NCI-H748 treated with DMSO at 0.1 percent for 48 hours (cell line): Measurements from ENCODE around the gene RPRD1B.

Experiments used
- DNase-seq: peaks from one replicate; lab custom pipeline; 2025; lab: John Stamatoyannopoulos, UW

The RPRD1B gene

DNA sequence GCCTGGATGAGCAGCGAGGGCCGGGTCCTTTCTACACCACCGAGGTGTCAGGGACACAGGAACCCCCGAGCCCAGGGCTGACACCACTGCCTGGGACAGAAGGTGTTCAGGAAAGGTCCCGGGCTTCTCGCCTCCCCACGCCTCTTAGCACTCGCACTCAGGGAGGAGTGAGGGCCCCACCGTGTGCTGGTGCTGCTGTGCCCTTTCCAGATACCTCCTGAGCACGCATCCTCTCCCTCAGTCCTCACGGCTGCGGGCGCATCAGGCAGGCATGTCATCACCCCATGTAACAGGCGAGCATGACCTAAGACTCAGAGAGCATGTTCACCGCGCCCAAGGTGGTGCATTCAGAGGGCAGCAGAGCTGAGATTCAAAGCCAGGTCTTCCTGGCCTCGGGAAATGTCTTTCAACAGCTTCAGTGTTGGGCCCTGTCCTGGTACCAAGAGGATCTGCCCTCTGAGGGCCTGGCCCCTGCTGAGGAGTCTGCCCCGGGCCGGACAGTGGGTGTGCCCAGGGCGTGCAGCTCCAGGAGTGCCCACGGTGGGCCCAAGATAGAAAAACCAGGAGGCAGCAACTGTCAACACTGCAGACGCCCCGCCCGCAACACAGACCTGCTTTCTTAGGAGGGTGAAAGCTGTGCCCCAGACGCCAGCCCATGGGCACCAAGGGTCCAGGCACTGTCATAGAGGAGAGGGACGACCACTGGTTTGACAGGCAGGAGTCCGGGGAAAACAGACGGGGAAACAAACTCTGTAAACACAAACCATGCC, 102.3 kb downstream of the RPRD1B start:
- no peak for DNase-seq

DNA sequence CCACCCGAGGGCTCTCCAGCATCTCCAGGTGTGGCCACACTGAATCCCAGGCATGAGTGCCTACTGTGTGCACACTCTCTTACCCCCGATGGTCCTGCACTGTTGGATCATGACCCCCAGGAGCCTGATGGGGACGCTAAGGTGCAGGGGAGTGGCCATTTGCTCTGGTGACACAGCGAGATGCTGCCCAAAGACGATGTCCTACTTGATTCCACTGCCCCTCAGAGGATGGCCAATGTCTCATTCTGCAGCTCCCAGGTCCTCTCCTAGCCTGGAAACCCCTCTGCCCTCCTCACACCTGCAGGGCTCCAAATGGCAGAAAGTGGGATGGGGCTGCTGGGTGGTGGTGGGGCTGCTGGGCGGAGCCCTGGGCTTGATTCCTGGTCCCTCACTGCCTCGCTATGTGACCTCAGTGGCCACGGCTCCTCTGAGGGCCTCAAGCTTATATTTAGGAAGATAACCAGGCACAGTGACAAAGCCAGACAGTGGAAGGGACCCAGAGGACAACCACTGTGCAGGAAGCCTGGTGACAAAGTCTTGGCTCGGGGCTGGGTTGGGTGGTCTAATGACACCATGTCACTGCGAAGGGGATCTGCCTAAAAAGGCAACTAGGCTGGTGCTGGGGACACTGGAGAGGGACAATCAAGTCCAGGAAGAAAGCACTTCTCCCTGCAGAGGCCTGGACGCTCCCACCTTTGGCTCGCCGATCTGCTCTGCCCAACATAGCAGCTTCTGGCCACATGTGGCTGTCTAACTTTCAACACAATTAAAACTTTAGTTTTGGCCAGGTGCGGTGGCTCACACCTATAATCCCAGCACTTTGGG, 103.1 kb downstream of the RPRD1B start:
- no peak for DNase-seq

DNA sequence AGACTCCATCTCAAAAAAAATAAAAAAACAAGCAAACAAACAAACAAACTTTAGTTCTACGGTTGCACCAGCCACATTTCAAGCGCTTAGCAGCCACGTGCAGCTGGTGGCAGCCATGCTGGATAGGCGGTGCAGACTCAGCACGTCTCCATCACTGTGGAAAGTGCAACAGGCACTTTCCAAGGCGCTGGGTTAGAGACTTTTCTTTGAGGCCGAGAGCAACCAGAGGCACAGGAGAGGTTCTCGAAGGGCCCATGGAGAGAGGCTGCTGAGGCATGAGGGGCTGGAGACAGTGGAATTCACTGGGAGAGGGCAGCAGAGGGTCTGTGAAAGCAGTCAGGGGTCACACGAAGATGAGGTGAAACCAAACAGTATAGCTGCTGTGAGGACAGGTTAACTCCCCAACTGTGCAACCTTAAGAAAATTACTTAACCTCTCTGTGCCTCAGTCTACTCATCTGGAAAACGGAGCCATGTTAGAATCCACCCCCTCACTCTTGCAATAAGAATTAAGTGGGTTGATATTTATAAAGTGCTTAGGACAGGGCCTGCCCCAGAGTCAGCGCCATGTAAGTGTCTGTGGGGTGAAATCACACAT, 104.0 kb downstream of the RPRD1B start:
- DNase-seq = no peak

DNA sequence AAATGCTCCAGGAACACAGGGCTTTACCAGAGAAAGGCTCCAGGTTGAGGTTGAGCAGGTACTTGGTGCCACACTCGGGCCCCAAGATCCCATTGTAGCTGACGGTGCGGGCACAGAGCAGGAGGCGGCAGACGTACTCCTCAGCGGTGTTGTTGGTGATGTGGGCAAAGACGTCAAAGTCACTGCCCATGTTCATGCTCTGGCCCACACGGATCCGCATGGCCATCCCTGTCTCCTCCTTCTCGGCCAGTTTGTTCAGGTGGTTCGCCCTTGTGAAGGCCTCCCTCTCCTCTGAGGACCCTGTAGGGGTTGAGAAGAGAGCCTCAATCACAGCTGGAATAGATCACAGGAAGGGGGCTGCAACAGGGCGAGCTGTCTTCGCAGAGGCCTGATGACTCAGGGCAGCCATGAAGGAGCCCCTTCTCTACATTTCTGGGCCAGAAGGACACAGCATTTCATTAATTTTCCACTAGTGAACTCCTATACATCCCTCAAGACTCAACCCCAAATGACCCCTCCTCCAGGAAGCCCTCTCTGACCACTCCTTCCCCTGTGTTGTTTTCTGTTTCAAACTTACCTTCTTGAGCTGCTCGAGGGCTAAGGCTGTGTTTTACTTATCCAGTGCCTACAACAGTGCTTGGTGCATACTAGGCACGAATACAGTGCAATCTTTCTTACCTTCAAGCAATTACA, 104.7 kb downstream of the RPRD1B start:
- no peak for DNase-seq

DNA sequence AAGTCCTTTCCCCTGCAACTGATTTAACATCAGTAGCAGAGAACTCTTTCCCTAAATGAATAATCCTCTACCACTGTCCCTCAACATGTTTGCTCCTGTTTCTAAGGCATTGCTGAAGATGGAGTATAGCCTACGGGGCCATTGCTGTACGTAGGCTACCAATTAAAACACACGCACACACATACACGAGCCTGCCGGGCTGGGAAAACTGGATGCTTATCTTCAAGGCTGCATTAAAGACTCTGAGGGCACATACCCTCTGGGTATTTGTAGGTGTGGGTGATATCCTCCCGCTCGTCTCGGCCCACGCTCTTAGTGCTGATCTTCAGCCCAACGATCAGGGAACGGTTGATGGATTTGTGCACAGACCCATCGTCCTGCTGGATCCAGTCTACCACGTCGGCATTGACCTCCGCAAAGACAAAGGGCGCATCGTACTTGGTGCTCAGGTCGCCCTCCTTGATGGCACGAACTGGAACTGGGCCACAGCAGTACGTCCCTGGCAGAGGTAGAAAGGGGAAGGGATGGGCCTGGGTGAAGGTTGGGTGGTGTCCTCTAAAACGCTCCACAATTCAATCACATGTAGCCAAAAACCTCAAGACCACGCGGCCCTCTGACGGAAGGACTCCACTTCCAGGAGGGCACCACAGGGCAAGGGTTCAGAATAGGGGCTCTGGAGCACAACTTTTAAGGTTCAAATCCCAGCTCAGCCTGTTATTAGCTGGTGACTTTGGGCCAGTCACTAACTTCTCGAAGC, 105.8 kb downstream of the RPRD1B start:
- no peak for DNase-seq

DNA sequence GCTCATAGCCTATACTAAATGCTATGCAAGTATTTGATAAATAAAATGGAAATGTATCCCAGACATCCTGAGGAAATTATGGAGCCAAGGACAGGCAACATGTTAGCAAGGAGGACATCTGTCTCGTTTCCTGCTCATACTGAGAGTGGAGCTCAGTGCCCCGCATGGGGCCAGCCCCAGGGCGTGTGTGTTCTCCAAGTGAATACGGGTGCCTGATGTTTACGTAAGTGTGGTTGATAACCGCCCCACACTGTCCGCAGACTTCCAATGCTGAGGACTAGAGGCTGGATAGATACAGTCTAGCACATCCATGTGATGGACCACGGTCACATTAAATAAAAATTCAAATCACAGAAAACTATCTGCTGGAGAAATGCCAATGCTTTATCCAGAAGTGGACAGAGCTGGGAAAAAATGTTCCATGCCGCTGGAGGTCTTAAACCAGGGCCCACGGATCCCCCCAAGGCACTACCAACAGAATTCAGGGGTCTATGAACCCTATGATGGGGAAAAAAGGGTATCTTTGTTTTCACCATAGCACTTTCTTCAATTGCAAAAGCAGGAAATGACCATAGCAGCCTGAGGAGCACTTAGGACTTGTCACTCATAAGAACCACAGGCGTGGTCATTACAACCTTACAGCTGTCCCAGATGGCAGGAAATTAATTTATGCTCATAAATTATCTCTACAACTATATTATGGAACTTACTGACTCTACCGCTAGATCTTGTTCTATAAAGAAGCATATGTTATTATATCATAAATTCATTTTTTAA, 106.6 kb downstream of the RPRD1B start:
- DNase-seq = no peak

DNA sequence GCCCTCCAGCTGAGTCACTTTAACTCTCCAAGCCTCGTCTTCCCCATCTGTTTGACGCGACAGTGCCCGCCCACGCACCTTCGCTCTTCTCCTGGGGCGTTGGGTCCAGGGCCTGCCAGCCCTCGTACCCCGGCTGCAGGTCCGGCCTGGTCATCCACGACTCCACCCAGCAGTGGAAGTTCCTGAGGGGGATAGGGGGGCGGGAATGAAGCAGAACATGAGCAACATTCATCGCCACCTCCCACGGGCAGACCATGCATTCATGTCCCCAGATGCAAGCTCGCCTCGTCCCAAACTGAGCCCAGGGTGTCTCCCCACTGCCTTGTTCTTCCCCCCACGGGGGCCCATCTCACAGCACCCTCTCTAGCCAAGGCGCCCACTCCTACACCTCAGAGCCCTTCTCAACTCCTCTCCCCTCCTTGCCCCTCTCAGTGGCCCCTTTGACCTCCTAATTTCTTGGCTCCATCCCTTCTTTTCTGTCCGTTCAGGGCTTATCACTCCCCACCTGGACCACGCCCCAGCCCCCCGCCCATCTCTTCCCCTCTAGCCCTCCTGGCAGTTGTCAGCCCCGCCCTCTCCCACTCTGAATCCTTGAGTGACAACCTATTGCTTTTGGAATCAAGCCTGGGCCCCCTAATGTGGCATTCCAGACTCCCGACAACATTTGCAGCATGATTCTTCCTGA, 107.8 kb downstream of the RPRD1B start:
- no peak for DNase-seq
